Activated CD4-positive, CD25-positive, alpha-beta regulatory T cell treated with anti-CD3 and anti-CD28 coated beads, Interleukin-2, amount 50 U/mL, for 24 hours (primary cell): ENCODE measurements around the gene FERMT2.

Experiments used
- ATAC-seq, 2 donors: fragments of 150-1000 bp; cut with Tn5 transposase; one replicate each; pipeline ENCODE4 v1.10.0; 2021; ENCODE audit warnings: mild to moderate bottlenecking in 1 of 2, moderate library complexity in 1 of 2

Gene FERMT2

GRCh38 chr14:52862632-52863333 lies 88.1 kb downstream of the FERMT2 start:
- ATAC-seq, result no peak

DNA sequence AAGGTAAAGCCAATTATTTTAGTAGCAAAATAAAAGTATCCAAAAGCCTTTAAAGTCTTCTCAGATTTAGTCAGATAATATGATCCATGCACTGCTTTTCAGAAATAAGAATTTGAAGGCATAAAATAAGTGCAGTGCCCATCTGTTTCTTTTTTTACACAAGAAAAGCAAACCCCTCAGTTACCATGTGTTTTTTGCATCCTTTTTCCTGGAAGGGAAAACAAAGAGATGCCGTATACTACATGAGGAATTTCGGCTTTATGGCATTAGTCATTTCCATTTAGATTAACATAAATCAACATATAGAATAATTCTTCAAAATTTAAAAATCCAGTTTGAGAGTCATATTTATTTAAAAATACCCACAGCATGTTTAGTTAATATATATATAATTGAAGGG lies 89.4 kb downstream of the FERMT2 start:
- no peak for ATAC-seq

GRCh38 chr14:52860910-52861309 lies 89.9 kb downstream of the FERMT2 start:
- ATAC-seq, result no peak

DNA sequence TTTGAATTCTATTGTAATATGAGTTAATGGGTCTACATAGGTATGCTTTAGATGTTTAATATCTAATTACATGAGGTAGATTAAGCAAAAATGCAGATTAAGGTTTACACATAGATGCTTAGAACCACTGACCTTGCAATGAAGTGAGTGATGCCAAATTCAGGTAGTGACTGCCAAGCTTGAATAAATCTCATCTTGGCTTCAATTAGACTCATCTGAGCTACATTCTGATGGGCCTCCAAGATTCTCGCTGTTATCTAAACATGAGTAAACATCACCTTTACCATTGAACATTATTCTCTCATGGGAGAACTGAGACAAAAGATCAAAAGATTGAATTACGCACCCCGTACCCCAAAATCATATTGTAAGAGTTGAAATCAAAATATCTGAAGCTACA lies 90.6 kb downstream of the FERMT2 start:
- ATAC-seq, result no peak

- no peak for ATAC-seq
These were observed 94.7 kb downstream of the FERMT2 start for GRCh38 chr14:52856139-52856538.

DNA sequence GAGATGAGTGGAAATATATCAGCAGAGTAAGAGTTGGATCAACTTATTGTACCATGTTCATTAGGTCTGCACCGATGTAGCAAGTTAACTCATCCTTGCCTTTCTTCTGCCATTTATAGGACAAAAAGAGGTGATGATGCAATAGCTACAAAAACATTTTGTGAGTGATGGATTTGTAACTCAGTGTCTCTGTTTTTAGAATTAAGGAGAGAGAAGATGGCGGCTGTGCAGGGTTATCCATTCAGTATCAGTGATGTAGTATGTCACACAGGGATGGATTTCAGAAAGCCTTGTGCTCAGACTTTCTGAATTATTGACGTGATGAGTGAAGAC lies 97.4 kb downstream of the FERMT2 start:
- ATAC-seq, result no peak

DNA sequence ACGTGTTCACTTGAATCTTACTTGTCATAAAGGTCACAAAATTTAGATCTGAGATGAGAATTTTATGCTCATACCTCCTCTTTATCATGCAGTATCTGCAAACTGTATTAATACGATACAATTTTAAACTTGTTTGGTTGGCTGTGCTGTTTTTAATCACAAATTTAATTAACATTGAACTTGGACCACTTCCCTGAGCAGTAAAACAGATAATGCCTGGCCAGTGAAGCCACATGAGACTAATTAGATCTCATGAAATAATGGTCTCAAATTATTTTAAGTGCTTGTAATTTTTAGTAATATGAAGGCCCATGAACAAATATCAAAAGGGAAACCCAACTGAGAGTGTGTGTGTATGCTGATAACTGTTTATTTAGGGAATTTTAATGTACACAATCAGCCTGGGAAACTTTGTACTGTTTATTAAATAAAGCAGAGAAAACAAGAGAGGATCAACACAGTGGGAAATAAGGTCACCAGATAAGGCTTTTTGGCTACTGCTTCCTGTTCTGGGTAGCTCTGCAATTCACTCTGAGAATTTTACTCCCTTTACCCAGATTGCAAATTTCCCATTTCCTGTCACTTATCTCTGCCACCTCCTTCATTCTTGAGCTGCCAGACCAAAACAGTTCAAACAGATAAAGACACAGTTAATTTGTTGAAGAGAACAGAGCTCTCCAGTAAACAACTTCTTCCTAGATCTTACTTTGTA lies 97.9 kb downstream of the FERMT2 start:
- ATAC-seq, result no peak

GRCh38 chr14:52850451-52850909 lies 100.4 kb downstream of the FERMT2 start:
- no peak for ATAC-seq

- ATAC-seq, result no peak
These were observed 102.2 kb downstream of the FERMT2 start for GRCh38 chr14:52848626-52849025.

DNA sequence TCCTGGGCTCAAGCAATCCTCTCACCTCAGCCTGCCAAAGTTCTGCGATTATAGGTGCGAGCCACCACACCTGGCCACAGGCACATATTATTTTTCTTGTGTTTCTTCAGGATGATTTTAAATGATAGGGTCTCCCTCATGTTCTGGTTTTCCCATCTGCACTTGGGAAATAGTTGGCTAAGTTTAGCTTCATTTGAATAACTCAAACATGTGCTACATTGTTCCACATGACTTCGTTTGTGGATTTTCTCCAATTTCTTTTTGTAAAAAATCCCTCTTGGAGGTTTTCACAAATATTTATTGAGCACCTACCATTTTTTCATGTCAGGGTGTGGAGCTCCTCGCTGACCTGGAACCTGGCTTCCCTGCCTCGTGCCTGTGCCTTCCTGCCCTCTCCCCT lies 104.3 kb downstream of the FERMT2 start:
- no peak for ATAC-seq

- no peak for ATAC-seq
These were observed 105.8 kb downstream of the FERMT2 start for GRCh38 chr14:52845081-52845480.

DNA sequence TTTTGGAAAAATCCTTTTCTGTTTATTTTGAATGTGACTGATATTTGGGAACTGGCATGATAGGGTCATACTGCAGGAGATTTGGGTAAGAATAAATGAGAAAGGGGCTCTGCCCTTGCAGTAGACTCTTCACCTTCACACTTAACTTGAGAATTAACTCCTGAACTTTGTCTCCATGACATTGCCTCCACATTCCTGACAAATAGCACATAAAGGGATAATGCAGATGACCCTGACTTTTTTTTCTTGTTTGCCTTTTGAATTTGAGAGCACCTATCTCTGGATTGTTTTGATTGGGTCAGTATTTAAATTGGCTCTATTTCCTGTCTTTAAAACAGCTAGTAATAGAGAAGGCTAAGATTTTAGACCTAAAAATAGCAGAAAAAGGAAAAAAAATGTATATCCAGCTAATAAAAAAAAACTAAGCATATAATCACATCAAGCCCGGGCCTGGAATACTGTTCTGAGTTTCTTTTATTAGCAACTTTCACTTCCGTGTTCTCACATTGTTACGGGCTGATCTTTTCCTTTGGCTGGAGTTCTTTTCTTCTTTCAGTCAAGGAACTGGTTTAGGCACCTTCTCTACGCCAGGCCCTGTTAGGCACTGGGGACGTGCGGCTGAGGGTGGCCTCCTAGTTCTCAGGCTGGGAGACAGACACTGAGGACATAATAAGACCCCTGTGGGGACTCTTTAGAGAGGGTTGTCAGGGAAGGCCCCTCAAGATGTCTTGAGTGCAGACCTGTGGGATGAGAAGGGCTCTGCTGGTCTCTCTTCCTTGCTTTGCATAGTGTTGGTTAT lies 106.4 kb downstream of the FERMT2 start:
- no peak for ATAC-seq

DNA sequence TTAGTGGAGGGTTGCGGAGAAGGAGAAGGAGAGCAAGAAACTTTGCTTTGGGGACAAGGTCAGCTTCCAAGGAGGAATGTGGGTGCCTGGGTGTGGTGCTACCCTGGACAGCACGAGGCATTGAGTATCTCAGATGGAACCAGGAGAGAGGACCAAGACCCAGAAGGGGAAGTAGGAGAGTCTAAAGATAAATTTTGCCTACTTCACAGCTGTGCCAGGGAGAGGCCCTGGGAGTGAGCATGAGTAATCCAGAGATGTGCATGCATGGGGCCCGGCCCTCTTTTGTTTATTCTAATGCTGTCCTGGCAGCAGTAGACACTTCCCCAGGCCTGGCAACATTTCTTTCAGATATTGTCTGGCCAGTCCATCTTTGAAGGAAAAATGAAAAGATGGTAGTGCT lies 110.0 kb downstream of the FERMT2 start:
- no peak for ATAC-seq

GRCh38 chr14:52837451-52837850 lies 113.4 kb downstream of the FERMT2 start:
- no peak for ATAC-seq

- no peak for ATAC-seq
These were observed 114.8 kb downstream of the FERMT2 start for GRCh38 chr14:52836063-52836462.

DNA sequence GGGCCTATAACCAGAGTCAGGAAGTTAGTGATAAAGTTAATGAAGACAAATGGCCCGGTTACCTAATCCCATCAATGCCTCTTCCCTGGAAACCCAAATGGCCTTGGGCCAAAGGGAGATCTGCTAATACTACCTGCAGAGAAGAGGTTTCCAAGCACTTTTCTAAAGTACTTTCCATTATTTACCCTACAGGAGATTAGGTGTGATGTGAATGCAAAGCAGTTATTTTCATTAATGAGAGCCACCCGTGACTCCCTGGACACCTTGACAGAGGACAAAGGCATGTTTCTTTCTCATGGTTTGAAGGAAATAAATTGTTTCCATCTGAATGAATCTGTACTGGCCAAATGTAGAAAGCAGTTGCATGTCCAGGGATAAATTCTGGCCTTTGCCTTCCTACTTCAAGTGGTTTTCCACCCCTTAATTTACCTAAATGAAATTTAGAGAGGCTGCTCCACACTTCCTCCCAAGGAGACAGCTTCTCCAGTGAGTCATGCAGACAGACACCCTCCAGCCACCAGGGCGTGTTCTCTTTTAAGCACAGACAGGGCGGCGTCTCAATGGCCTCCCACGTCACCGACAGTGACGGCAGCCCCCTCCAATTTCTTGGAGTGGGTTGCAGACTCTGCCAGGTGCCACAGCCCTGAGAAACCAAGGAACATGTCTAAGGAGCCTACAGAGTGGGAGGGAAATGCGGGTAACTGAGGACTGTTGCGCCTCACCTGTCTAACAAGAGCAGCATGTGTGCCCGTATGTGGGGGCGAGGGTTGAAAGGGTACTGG lies 115.5 kb downstream of the FERMT2 start:
- ATAC-seq, result no peak

DNA sequence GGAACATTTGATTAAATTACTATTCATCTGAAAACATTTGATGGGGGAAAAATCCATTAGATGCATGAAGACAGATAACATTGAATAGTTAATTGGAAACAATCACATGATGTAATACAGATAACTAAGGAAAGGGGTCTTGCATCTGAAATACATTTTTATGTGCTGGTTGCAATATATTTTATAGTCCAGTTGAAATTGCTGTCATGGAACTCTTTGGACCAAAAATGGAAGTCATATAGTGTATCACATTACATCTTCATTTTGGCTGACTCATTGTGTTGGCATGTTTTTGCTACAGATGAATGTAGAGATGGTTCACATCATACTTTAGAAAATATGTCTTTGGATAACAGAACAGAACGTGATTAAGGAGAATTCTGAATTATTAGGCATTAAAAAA lies 116.4 kb downstream of the FERMT2 start:
- no peak for ATAC-seq

GRCh38 chr14:52833891-52834290 lies 117.0 kb downstream of the FERMT2 start:
- ATAC-seq, result no peak

- no peak for ATAC-seq
These were observed 121.2 kb downstream of the FERMT2 start for GRCh38 chr14:52829527-52830185.

DNA sequence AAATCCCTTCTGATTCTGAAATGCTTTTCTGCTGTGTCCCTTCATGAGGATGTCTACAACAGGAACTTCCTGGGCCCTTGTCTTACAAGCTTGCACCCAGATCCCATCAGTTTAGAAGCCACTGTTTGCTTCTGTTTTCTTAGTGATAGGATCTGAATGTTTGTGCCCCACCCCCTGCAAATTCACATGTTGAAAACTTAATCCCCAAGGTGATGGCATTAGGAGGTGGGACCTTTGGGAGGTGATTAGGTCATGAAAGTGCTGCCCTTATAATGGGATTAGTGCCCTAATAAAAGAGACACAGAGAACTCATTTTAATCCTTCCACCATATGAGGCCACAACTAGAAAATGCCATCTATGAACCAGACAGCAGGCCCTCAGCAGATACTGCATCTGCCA lies 123.4 kb downstream of the FERMT2 start:
- no peak for ATAC-seq

DNA sequence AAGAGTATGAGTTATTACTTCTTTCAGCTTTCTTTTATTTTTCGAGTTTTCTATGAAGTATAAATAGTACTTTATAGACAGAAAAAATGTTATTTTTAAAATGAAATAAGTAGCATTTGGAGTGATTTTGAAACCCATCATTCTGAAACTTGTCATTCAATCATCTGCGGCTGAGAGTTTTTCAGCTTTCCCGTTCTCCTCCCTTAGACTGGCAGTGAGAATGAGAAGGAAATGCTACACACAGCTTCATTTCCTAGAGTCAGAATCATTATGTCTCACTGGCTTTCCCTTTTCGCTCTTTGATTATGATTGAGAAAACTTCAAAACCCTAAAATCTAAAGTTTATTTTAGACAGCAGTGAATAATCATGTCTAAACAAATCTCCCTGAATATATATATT lies 125.8 kb downstream of the FERMT2 start:
- ATAC-seq, result no peak

- ATAC-seq, result no peak
These were observed 126.4 kb downstream of the FERMT2 start for GRCh38 chr14:52824462-52824861.
